ENCODE measurements around the gene DHRS11.
"Not testable (repeated sequence)": the region's sequence is repeated elsewhere in the genome, so short reads cannot be mapped to it uniquely, and the experiment has no call there.

DHRS11 gene

GRCh38 chr17:36594626-36595401, 3.1 kb downstream of the DHRS11 start:
- no peak for FAIRE-seq

GRCh38 chr17:36597226-36597625, 5.5 kb downstream of the DHRS11 start:
- FAIRE-seq: no peak

- no peak for FAIRE-seq
Observed at GRCh38 chr17:36597866-36598777, 6.4 kb downstream of the DHRS11 start.

GRCh38 chr17:36598951-36599401, 7.3 kb downstream of the DHRS11 start:
- no peak for FAIRE-seq

GRCh38 chr17:36599546-36600250, 8.0 kb downstream of the DHRS11 start:
- no peak for FAIRE-seq

GRCh38 chr17:36600465-36600864, 8.8 kb downstream of the DHRS11 start:
- FAIRE-seq: no peak

- FAIRE-seq: no peak
Observed at GRCh38 chr17:36600936-36601302, 9.2 kb downstream of the DHRS11 start.

GRCh38 chr17:36601303-36602029, 9.8 kb downstream of the DHRS11 start, which contains the start of gene MRM1:
TSS of gene MRM1 (plus strand) at chr17:36601583. CDS start at chr17:36601811, 228 bp downstream.
- no peak for FAIRE-seq

- FAIRE-seq: no peak
Observed at GRCh38 chr17:36602030-36602748, 10.5 kb downstream of the DHRS11 start.

- FAIRE-seq: no peak
Observed at GRCh38 chr17:36602924-36603384, 11.3 kb downstream of the DHRS11 start.

- not testable (repeated sequence) for FAIRE-seq
Observed at GRCh38 chr17:36605028-36605427, 13.3 kb downstream of the DHRS11 start.

GRCh38 chr17:36608280-36608679, 16.6 kb downstream of the DHRS11 start:
- FAIRE-seq: no peak

- no peak for FAIRE-seq
Observed at GRCh38 chr17:36608794-36609497, 17.3 kb downstream of the DHRS11 start.

- FAIRE-seq: no peak
Observed at GRCh38 chr17:36609498-36609862, 17.8 kb downstream of the DHRS11 start.

GRCh38 chr17:36610474-36610873, 18.8 kb downstream of the DHRS11 start:
- no peak for FAIRE-seq

- FAIRE-seq: no peak
Observed at GRCh38 chr17:36611345-36612072, 19.8 kb downstream of the DHRS11 start.

- no peak for FAIRE-seq
Observed at GRCh38 chr17:36612323-36612722, 20.6 kb downstream of the DHRS11 start.

- FAIRE-seq: no peak
Observed at GRCh38 chr17:36613155-36613554, 21.5 kb downstream of the DHRS11 start.

- FAIRE-seq: no peak
Observed at GRCh38 chr17:36614081-36614480, 22.4 kb downstream of the DHRS11 start.

GRCh38 chr17:36614933-36615332, 23.3 kb downstream of the DHRS11 start:
- no peak for FAIRE-seq
